ENCODE data around the gene ADAMTS2.

Gene ADAMTS2

GRCh38 chr5:179368126-179368805, 23.0 kb upstream of the ADAMTS2 start:
- no peaks in the 10 kb centered on the region for H3K9me3 ChIP-seq
- H3K4me3 ChIP-seq = no peak overlapping the region
- no peaks in the 10 kb centered on the region for H3K4me1 ChIP-seq
- no peaks in the 10 kb centered on the region for H3K36me3 ChIP-seq (replicated peaks)
- H3K27me3 ChIP-seq (ENCODE audit: low read depth) = no peaks in the 10 kb centered on the region
- in situ Hi-C loops (cut with MboI; ENCODE audit: low sequenced_read_pairs) = no loop called here
- no peak for DNase-seq (ENCODE audit: low spot score in 2 of 2)

DNA sequence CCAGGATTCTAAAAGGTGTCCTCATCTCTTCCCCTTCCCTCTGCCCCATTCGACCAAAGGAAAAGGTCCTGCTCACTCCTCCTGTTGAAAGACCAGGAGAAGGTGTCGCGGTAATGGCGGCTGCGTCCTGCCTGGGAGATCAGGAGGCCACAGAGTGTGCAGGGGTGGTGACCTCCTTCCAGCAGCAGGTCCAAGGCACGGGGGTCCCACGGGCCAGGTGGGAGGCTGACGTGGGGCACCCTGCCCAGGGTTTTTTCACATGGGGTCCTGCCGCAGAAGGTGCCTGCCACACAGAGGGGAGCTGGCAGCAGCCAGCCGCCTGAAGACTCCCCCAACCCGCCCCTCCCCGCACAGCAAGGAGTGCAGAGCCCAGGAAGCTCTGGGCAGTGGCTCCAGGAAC, 22.2 kb upstream of the ADAMTS2 start:
- H3K4me1 ChIP-seq = no peaks in the 10 kb centered on the region
- in situ Hi-C loops (cut with MboI; ENCODE audit: low sequenced_read_pairs) = no loop called here
- no peaks in the 10 kb centered on the region for H3K27me3 ChIP-seq (ENCODE audit: low read depth)
- H3K9me3 ChIP-seq = no peaks in the 10 kb centered on the region
- no peak overlapping the region for H3K4me3 ChIP-seq
- H3K36me3 ChIP-seq (replicated peaks) = no peaks in the 10 kb centered on the region
- DNase-seq (ENCODE audit: low spot score in 2 of 2) = no peak

DNA sequence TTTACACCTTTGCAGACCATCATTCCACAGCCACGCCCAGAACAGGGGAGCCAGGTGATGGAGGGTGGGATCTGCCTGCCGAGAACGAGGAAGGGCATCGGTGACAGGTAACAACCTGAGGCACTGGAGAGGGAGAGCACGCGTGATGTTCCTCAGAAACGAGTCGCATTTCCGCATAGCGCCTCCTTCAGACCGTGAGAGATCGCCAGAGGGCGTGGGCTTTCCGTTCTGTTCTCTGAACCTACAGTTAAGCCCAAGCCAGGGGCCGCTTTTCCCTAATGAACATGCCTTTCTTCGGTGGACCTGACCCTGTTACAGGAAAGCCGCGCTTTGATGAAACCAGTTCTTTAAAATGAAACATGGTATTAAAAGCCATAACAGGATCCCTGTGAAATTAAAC, 17.1 kb upstream of the ADAMTS2 start:
- Histone ChIP-seq H3K36me3 (replicated peaks) (no peaks in the 10 kb centered on the region), H3K4me3 (no peak overlapping the region), H3K27me3 (ENCODE audit: low read depth) (no peaks in the 10 kb centered on the region), H3K9me3 (no peaks in the 10 kb centered on the region), H3K4me1 (no peaks in the 10 kb centered on the region)
- in situ Hi-C loops (cut with MboI; ENCODE audit: low sequenced_read_pairs) = no loop called here
- no peak for DNase-seq (ENCODE audit: low spot score in 2 of 2)

GRCh38 chr5:179361037-179361603, 15.9 kb upstream of the ADAMTS2 start:
- H3K27me3 ChIP-seq (ENCODE audit: low read depth) = no peaks in the 10 kb centered on the region
- no peak overlapping the region for H3K4me3 ChIP-seq
- in situ Hi-C loops (cut with MboI; ENCODE audit: low sequenced_read_pairs) = no loop called here
- no peaks in the 10 kb centered on the region for H3K4me1 ChIP-seq
- no peaks in the 10 kb centered on the region for H3K9me3 ChIP-seq
- H3K36me3 ChIP-seq (replicated peaks) = no peaks in the 10 kb centered on the region
- no peak for DNase-seq (ENCODE audit: low spot score in 2 of 2)

GRCh38 chr5:179357031-179357430, 11.8 kb upstream of the ADAMTS2 start:
- H3K4me1 ChIP-seq = no peaks in the 10 kb centered on the region
- no peaks in the 10 kb centered on the region for H3K9me3 ChIP-seq
- no peak for DNase-seq (ENCODE audit: low spot score in 2 of 2)
- no peaks in the 10 kb centered on the region for H3K36me3 ChIP-seq (replicated peaks)
- no peaks in the 10 kb centered on the region for H3K27me3 ChIP-seq (ENCODE audit: low read depth)
- H3K4me3 ChIP-seq = no peak overlapping the region
- in situ Hi-C loops (cut with MboI; ENCODE audit: low sequenced_read_pairs) = no loop called here

- no peaks in the 10 kb centered on the region for H3K36me3 ChIP-seq (replicated peaks)
- no peak overlapping the region for H3K4me3 ChIP-seq
- no peaks in the 10 kb centered on the region for H3K27me3 ChIP-seq (ENCODE audit: low read depth)
- in situ Hi-C loops (cut with MboI; ENCODE audit: low sequenced_read_pairs) = no loop called here
- no peak for DNase-seq (ENCODE audit: low spot score in 2 of 2)
- H3K9me3 ChIP-seq = no peaks in the 10 kb centered on the region
- H3K4me1 ChIP-seq = no peaks in the 10 kb centered on the region
Observed at GRCh38 chr5:179355976-179356974, 11.0 kb upstream of the ADAMTS2 start.

DNA sequence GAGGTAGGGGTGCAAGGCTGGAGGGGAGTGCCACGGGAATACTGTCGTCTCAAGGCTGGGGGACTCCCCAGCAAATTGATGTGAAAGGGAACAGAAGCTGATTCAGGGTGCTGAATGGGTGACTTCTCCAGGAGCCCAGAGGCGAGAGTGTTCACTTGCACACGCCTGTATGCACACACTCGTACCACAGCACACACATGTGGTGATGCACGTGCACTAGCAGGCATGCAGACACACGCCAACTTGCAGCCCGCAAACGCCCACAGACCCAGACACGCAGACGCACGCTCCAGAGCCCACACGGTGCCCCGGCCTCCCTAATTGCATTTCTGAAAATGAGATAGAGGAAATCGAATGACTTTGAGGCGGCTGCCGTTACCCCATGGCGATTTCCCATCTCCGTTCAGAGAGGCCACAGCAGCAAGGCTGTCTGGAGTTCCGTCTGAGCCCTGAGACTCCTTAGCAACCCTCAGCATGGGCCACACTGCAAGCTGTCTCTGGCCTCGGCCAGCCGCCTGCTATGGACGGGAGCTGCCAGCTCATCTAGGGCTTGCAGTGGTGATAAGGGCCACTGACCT, 9.1 kb upstream of the ADAMTS2 start:
- Histone ChIP-seq H3K36me3 (replicated peaks) (no peaks in the 10 kb centered on the region), H3K4me3 (no peak overlapping the region), H3K27me3 (ENCODE audit: low read depth) (no peaks in the 10 kb centered on the region), H3K9me3 (no peaks in the 10 kb centered on the region), H3K4me1 (no peaks in the 10 kb centered on the region)
- DNase-seq (ENCODE audit: low spot score in 2 of 2) = no peak
- in situ Hi-C loops (cut with MboI; ENCODE audit: low sequenced_read_pairs) = no loop called here

GRCh38 chr5:179348843-179349242, 3.6 kb upstream of the ADAMTS2 start:
- Histone ChIP-seq H3K27me3 (ENCODE audit: low read depth) (0 out of 2 replicates have a peak, but pooled peaks cover 2% of the 10 kb centered on the region), H3K4me3 (no peak overlapping the region), H3K9me3 (no peaks in the 10 kb centered on the region), H3K36me3 (replicated peaks) (no peaks in the 10 kb centered on the region), H3K4me1 (no peaks in the 10 kb centered on the region)
- in situ Hi-C loops (cut with MboI; ENCODE audit: low sequenced_read_pairs) = no loop called here
- no peak for DNase-seq (ENCODE audit: low spot score in 2 of 2)

DNA sequence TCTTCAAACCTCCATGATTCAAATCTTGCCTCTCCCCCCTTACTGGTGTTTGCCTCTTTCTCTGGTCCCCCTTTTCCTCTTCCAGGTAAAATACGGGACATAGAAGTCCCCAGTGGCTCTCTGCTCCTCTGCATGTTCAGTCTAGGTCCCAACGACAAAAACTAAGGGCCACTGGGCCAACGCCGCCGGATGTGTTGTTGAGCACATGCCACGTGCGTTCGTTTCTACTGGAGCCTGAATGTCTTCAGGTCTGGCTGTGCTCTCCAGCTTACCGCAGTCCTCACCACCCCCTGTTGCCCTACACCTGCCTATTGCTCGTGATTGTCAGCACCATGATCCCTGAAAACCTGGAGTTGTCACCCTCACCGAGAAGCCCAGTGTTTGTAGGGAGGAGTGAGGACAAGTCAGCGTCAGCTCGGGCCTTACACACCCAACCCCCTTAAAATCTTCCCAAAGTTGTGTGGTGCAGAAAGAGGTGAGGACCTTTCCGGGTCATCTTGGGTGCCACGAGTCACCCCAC, 2.8 kb upstream of the ADAMTS2 start:
- no peak for DNase-seq (ENCODE audit: low spot score in 2 of 2)
- in situ Hi-C loops (cut with MboI; ENCODE audit: low sequenced_read_pairs) = no loop called here
- Histone ChIP-seq H3K36me3 (replicated peaks) (no peaks in the 10 kb centered on the region), H3K4me1 (peaks cover 6% of the 10 kb centered on the region; the same call in 1 of the 2 replicates), H3K27me3 (ENCODE audit: low read depth) (0 out of 2 replicates have a peak, but pooled peaks cover 2% of the 10 kb centered on the region), H3K9me3 (no peaks in the 10 kb centered on the region), H3K4me3 (no peak overlapping the region)

- Histone ChIP-seq H3K9me3 (no peaks in the 10 kb centered on the region), H3K27me3 (ENCODE audit: low read depth) (0 out of 2 replicates have a peak, but pooled peaks cover 2% of the 10 kb centered on the region), H3K4me3 (no peak overlapping the region), H3K4me1 (peaks cover 9% of the 10 kb centered on the region; the same call in 1 of the 2 replicates), H3K36me3 (replicated peaks) (no peaks in the 10 kb centered on the region)
- in situ Hi-C loops (cut with MboI; ENCODE audit: low sequenced_read_pairs) = no loop called here
- no peak for DNase-seq (ENCODE audit: low spot score in 2 of 2)
Observed at GRCh38 chr5:179347581-179347980, 2.3 kb upstream of the ADAMTS2 start.

- peaks cover 9% of the 10 kb centered on the region; the same call in 1 of the 2 replicates for H3K4me1 ChIP-seq
- H3K36me3 ChIP-seq (replicated peaks) = no peaks in the 10 kb centered on the region
- H3K9me3 ChIP-seq = no peaks in the 10 kb centered on the region
- DNase-seq (ENCODE audit: low spot score in 2 of 2) = no peak
- in situ Hi-C loops (cut with MboI; ENCODE audit: low sequenced_read_pairs) = no loop called here
- no peak overlapping the region for H3K4me3 ChIP-seq
- H3K27me3 ChIP-seq (ENCODE audit: low read depth) = 0 out of 2 replicates have a peak, but pooled peaks cover 2% of the 10 kb centered on the region
Observed at GRCh38 chr5:179346875-179347274, 1.6 kb upstream of the ADAMTS2 start.

DNA sequence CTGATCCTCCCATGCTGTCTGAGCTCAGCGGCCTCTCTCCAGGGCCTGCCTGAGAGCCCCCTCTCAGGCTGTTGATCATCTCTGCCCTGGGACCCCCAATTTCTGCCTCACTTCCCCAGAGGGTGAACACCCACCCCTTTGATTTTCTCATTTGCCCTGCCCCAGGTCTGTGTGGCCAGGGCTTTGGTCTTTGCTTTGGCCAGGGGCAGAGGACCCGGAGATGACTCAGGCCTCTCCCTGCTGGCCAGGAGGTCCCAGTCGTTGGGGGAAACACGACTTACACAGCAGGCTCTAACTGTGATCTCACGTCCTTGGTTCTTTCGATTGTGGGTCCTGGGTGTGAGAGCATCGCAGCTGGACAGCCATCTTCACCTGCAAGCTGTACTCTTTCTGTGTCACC, 1.1 kb upstream of the ADAMTS2 start:
- Histone ChIP-seq H3K27me3 (ENCODE audit: low read depth) (0 out of 2 replicates have a peak, but pooled peaks cover 2% of the 10 kb centered on the region), H3K36me3 (replicated peaks) (no peaks in the 10 kb centered on the region), H3K9me3 (no peaks in the 10 kb centered on the region), H3K4me1 (peaks cover 9% of the 10 kb centered on the region; the same call in 1 of the 2 replicates), H3K4me3 (no peak overlapping the region)
- in situ Hi-C loops (cut with MboI; ENCODE audit: low sequenced_read_pairs) = no loop called here
- no peak for DNase-seq (ENCODE audit: low spot score in 2 of 2)

- Histone ChIP-seq H3K27me3 (ENCODE audit: low read depth) (0 out of 2 replicates have a peak, but pooled peaks cover 2% of the 10 kb centered on the region), H3K36me3 (replicated peaks) (no peaks in the 10 kb centered on the region), H3K4me1 (peaks cover 9% of the 10 kb centered on the region; the same call in 1 of the 2 replicates), H3K4me3 (peak overlapping the region; percentile 56; the same call in 1 of the 2 replicates), H3K9me3 (no peaks in the 10 kb centered on the region)
- no peak for DNase-seq (ENCODE audit: low spot score in 2 of 2)
- in situ Hi-C loops (cut with MboI; ENCODE audit: low sequenced_read_pairs) = no loop called here
Observed at GRCh38 chr5:179345183-179345432, 153 bp downstream of the ADAMTS2 start.

Data from HAP-1 (cell line).